ENCODE data around the gene MYRF.

Gene MYRF

GRCh38 chr11:61829806-61830205 lies 77.4 kb downstream of the MYRF start:
- Histone ChIP-seq H3K27me3 (ENCODE audit: control insufficient read depth, insufficient read depth, low read length) (no peaks in the 10 kb centered on the region), H3K36me3 (ENCODE audit: control insufficient read depth, insufficient read depth, low read length) (peaks cover 14% of the 10 kb centered on the region), H3K4me3 (ENCODE audit: low read depth, low read length) (peak overlapping the region; percentile 68), H3K9me3 (ENCODE audit: control insufficient read depth, insufficient read depth, low read length) (no peaks in the 10 kb centered on the region), H3K4me1 (ENCODE audit: control insufficient read depth, insufficient read depth, low read length) (peaks cover 42% of the 10 kb centered on the region), H3K27ac (ENCODE audit: low read depth, low read length) (no peak overlapping the region), H3K9ac (ENCODE audit: low read depth, low read length) (no peak overlapping the region)

GRCh38 chr11:61830237-61831105 lies 78.0 kb downstream of the MYRF start:
- H3K9me3 ChIP-seq (ENCODE audit: control insufficient read depth, insufficient read depth, low read length): no peaks in the 10 kb centered on the region
- H3K9ac ChIP-seq (ENCODE audit: low read depth, low read length): no peak overlapping the region
- no peaks in the 10 kb centered on the region for H3K27me3 ChIP-seq (ENCODE audit: control insufficient read depth, insufficient read depth, low read length)
- H3K4me1 ChIP-seq (ENCODE audit: control insufficient read depth, insufficient read depth, low read length): peaks cover 45% of the 10 kb centered on the region
- peaks cover 14% of the 10 kb centered on the region for H3K36me3 ChIP-seq (ENCODE audit: control insufficient read depth, insufficient read depth, low read length)
- H3K27ac ChIP-seq (ENCODE audit: low read depth, low read length): no peak overlapping the region
- H3K4me3 ChIP-seq (ENCODE audit: low read depth, low read length): peak overlapping the region; percentile 68

GRCh38 chr11:61832207-61832606 lies 79.8 kb downstream of the MYRF start:
- H3K4me1 ChIP-seq (ENCODE audit: control insufficient read depth, insufficient read depth, low read length): peaks cover 37% of the 10 kb centered on the region
- H3K36me3 ChIP-seq (ENCODE audit: control insufficient read depth, insufficient read depth, low read length): peaks cover 18% of the 10 kb centered on the region
- no peaks in the 10 kb centered on the region for H3K27me3 ChIP-seq (ENCODE audit: control insufficient read depth, insufficient read depth, low read length)
- no peaks in the 10 kb centered on the region for H3K9me3 ChIP-seq (ENCODE audit: control insufficient read depth, insufficient read depth, low read length)
- H3K9ac ChIP-seq (ENCODE audit: low read depth, low read length): no peak overlapping the region
- no peak overlapping the region for H3K4me3 ChIP-seq (ENCODE audit: low read depth, low read length)
- no peak overlapping the region for H3K27ac ChIP-seq (ENCODE audit: low read depth, low read length)

GRCh38 chr11:61832754-61833153 lies 80.3 kb downstream of the MYRF start:
- Histone ChIP-seq H3K4me1 (ENCODE audit: control insufficient read depth, insufficient read depth, low read length) (peaks cover 37% of the 10 kb centered on the region), H3K4me3 (ENCODE audit: low read depth, low read length) (no peak overlapping the region), H3K9ac (ENCODE audit: low read depth, low read length) (no peak overlapping the region), H3K27ac (ENCODE audit: low read depth, low read length) (no peak overlapping the region), H3K36me3 (ENCODE audit: control insufficient read depth, insufficient read depth, low read length) (peaks cover 24% of the 10 kb centered on the region), H3K27me3 (ENCODE audit: control insufficient read depth, insufficient read depth, low read length) (no peaks in the 10 kb centered on the region), H3K9me3 (ENCODE audit: control insufficient read depth, insufficient read depth, low read length) (no peaks in the 10 kb centered on the region)

GRCh38 chr11:61833471-61833870 lies 81.0 kb downstream of the MYRF start:
- Histone ChIP-seq H3K27ac (ENCODE audit: low read depth, low read length) (no peak overlapping the region), H3K36me3 (ENCODE audit: control insufficient read depth, insufficient read depth, low read length) (peaks cover 31% of the 10 kb centered on the region), H3K27me3 (ENCODE audit: control insufficient read depth, insufficient read depth, low read length) (no peaks in the 10 kb centered on the region), H3K9me3 (ENCODE audit: control insufficient read depth, insufficient read depth, low read length) (no peaks in the 10 kb centered on the region), H3K4me1 (ENCODE audit: control insufficient read depth, insufficient read depth, low read length) (peaks cover 37% of the 10 kb centered on the region), H3K9ac (ENCODE audit: low read depth, low read length) (no peak overlapping the region), H3K4me3 (ENCODE audit: low read depth, low read length) (no peak overlapping the region)

- Histone ChIP-seq H3K27ac (ENCODE audit: low read depth, low read length) (peak overlapping the region; percentile 56), H3K9ac (ENCODE audit: low read depth, low read length) (no peak overlapping the region), H3K36me3 (ENCODE audit: control insufficient read depth, insufficient read depth, low read length) (peaks cover 35% of the 10 kb centered on the region), H3K4me3 (ENCODE audit: low read depth, low read length) (no peak overlapping the region), H3K4me1 (ENCODE audit: control insufficient read depth, insufficient read depth, low read length) (peaks cover 37% of the 10 kb centered on the region), H3K27me3 (ENCODE audit: control insufficient read depth, insufficient read depth, low read length) (no peaks in the 10 kb centered on the region), H3K9me3 (ENCODE audit: control insufficient read depth, insufficient read depth, low read length) (no peaks in the 10 kb centered on the region)
Measured at GRCh38 chr11:61833926-61834277, 81.5 kb downstream of the MYRF start.

GRCh38 chr11:61834278-61835048 lies 82.0 kb downstream of the MYRF start:
- peaks cover 39% of the 10 kb centered on the region for H3K36me3 ChIP-seq (ENCODE audit: control insufficient read depth, insufficient read depth, low read length)
- no peak overlapping the region for H3K4me3 ChIP-seq (ENCODE audit: low read depth, low read length)
- no peaks in the 10 kb centered on the region for H3K9me3 ChIP-seq (ENCODE audit: control insufficient read depth, insufficient read depth, low read length)
- peaks cover 35% of the 10 kb centered on the region for H3K4me1 ChIP-seq (ENCODE audit: control insufficient read depth, insufficient read depth, low read length)
- H3K9ac ChIP-seq (ENCODE audit: low read depth, low read length): no peak overlapping the region
- H3K27ac ChIP-seq (ENCODE audit: low read depth, low read length): peak overlapping the region; percentile 56
- no peaks in the 10 kb centered on the region for H3K27me3 ChIP-seq (ENCODE audit: control insufficient read depth, insufficient read depth, low read length)

GRCh38 chr11:61836193-61836592 lies 83.8 kb downstream of the MYRF start:
- H3K27ac ChIP-seq (ENCODE audit: low read depth, low read length): no peak overlapping the region
- no peak overlapping the region for H3K9ac ChIP-seq (ENCODE audit: low read depth, low read length)
- no peaks in the 10 kb centered on the region for H3K9me3 ChIP-seq (ENCODE audit: control insufficient read depth, insufficient read depth, low read length)
- H3K36me3 ChIP-seq (ENCODE audit: control insufficient read depth, insufficient read depth, low read length): peaks cover 56% of the 10 kb centered on the region
- peaks cover 21% of the 10 kb centered on the region for H3K4me1 ChIP-seq (ENCODE audit: control insufficient read depth, insufficient read depth, low read length)
- H3K27me3 ChIP-seq (ENCODE audit: control insufficient read depth, insufficient read depth, low read length): no peaks in the 10 kb centered on the region
- no peak overlapping the region for H3K4me3 ChIP-seq (ENCODE audit: low read depth, low read length)

GRCh38 chr11:61837411-61838005 lies 85.1 kb downstream of the MYRF start:
- H3K4me3 ChIP-seq (ENCODE audit: low read depth, low read length): no peak overlapping the region
- H3K27ac ChIP-seq (ENCODE audit: low read depth, low read length): no peak overlapping the region
- H3K27me3 ChIP-seq (ENCODE audit: control insufficient read depth, insufficient read depth, low read length): no peaks in the 10 kb centered on the region
- peaks cover 62% of the 10 kb centered on the region for H3K36me3 ChIP-seq (ENCODE audit: control insufficient read depth, insufficient read depth, low read length)
- peaks cover 21% of the 10 kb centered on the region for H3K4me1 ChIP-seq (ENCODE audit: control insufficient read depth, insufficient read depth, low read length)
- no peaks in the 10 kb centered on the region for H3K9me3 ChIP-seq (ENCODE audit: control insufficient read depth, insufficient read depth, low read length)
- H3K9ac ChIP-seq (ENCODE audit: low read depth, low read length): no peak overlapping the region
